GM10847 (cell line): ENCODE data around the gene SCG3.

ENCODE experiments used
- POLR2A ChIP-seq: IDR thresholded peaks from 2 replicates; pipeline ENCODE4 v1.6.1; 2011; ENCODE audit not compliant: insufficient read length; ENCODE audit errors: extremely low read depth

Gene SCG3

GRCh38 chr15:51737522-51738305 lies 56.4 kb downstream of the SCG3 start, which contains the start of gene LYSMD2:
Gene LYSMD2, minus strand, starts transcription at chr15:51737655. Its CDS starts 33 bp downstream, at chr15:51737622.
- peak; percentile 19 for TF ChIP-seq POLR2A

DNA sequence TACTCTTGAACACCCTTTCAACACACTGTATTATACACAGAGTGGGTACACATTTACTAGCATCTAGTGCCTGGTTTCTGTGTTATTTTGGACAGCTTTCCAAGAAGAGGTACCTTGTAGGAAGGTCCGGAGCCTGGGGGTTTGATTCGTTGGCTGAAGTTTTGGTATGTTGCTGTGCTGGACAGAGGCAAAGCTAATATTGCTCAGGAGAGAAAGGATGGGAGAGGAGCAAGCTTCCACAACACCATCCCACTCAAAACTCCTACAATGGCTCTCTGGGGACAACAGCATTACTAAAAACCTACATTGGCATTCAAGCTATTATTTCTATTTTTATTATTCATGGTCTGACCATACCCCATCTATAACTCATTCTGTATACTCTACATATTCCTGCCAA lies 57.2 kb downstream of the SCG3 start:
- no peak for TF ChIP-seq POLR2A

DNA sequence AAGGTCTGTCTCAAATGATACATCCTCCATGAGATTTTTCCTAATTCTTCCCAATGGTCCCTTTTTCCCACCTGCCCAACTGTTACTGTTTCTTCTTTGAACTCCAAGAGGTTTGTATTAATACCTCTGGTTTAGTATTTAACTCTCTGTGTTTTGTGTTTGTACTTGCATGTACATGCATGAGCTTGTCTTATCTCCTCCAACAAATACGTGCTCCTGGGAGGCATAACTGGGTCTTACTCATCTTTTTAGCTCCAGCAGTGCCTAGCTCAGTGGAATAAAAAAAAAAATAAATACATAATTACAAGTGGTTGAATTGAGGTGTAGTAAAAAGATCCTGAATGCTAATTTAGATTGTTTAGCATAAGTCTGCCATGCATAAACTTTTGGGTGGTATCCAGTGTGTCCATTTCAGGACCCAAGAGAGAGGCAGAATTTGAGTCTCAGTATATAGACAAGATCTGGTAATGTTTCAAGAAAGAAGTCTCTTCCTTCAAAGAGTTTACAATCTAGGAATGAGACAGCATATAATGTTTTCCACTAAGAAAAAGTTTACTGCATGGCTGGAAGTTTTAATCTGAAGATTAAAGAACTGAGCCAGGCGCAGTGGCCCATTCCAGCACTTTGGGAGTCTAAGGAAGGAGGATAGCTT lies 57.9 kb downstream of the SCG3 start:
- no peak for TF ChIP-seq POLR2A

GRCh38 chr15:51749307-51749706 lies 68.0 kb downstream of the SCG3 start:
- TF ChIP-seq POLR2A, result no peak

GRCh38 chr15:51750186-51750585 lies 68.9 kb downstream of the SCG3 start:
- TF ChIP-seq POLR2A, result no peak

DNA sequence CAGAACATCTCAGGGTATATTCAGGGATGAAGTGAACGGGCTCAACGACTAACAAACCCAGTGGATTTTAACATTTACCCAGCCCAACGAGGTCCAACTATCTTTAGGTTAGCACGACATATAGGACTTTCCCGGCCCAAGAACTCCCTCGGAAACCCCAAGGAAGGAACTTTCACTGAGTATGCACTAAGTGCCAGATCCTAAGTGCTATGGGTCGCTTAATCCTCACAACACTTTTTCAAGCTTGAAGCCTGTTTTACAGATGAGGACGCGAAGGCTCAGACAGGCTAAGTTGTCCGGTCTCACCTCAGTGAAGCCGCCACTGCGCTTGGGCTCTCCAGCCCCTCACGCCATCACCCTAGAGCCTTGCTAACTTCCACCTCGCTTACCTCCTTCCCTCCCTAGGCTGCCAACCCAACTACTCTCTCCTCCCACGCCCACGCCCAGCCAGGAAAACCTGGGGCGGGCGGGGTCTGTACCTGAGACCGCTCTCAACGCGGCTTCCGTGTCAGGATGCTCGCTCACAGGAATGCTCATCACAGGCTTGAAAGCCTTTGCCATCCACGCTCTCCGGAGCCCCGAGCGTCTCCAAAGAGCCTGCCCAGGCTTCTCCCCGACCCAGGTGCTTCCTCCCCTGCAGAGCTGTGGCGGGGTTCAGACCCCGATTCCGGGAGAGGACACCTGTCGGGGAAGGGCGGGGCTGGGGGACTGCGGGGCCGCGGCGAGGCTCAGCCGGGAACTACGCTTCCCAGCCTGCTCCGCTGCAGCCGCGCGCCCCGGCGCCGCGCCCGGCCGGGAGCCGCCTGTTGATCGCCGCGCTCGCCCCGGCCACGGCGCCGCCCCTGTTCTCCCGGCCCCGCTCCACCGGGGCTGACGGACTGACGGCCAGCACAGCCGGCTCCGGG lies 69.7 kb downstream of the SCG3 start, which contains the start of gene TMOD2:
Gene TMOD2 (plus strand): TSS at position 806 of the 905 bp plus-strand sequence. CDS start 14,845 bp downstream, outside the sequence.
- TF ChIP-seq POLR2A, result peak; percentile 11

DNA sequence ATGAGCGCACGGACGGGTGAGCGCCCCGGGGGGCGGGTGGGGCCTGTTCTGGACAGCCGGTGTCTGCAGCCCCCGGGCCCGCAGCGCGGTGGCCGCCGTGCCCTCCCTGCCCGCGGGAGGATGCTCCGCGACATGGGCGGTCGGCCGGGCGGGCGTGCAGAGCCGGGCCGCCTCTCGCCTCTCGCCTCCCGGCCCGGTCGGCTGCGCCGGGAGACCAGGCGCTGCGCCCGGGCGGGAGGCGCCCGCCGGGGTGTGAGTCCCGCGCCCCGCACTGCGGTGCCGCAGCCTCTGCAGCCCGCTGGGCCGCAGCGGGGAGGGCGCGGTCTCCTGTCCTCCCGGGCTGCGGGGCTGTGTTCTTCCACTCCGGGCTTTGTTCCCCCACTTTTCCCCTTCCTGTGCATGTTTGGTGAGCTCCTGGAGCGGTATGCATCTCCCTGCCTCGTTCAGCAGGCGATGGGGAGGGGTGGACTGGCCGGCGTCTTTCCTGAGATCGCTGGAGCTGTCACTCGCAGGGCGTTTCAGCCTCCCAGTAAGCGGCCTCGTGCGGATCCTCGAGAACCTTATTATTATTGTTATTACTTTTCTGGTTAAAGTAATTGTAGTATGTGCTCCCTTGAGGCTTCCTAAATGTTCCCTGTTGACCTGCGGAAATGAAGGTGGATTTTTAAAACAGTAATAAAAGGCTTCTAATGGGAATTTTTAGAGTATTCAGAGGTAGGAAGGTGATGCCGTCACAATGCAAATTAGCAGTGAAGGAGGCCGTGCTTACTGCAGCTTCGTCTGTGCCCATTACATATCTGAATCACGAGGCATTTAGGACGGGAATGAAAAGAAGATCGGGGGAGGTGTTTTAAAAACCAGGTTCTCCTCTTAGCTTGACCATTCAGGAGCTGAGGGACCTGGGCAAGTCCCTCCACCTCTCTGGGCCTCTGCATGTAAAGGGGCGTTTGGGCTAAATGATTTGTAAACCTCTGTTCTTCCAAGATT lies 70.7 kb downstream of the SCG3 start:
- no peak for TF ChIP-seq POLR2A

- TF ChIP-seq POLR2A, result no peak
Measured at GRCh38 chr15:51752888-51753287, 71.6 kb downstream of the SCG3 start.

- TF ChIP-seq POLR2A, result no peak
Measured at GRCh38 chr15:51754267-51754666, 73.0 kb downstream of the SCG3 start.

DNA sequence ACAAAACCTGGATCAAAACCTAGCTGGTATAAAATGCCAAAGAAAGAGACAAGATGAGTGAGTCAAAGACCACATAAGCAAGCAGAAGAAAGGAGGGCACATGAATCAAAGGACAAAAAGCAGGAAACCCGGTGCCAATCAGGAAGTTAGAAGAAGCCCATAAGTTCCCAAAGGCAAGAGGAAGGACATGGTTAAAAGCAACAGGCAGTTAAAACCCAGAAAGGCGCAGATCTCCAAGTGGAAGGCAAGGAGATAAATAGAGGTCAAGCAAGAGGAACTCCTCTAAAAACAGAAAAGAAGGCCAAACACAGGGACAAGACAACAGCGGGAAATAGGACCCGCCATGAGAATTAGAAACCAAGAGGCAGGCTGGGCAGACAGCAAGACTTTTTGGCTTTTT lies 74.5 kb downstream of the SCG3 start:
- no peak for TF ChIP-seq POLR2A

GRCh38 chr15:51756482-51756881 lies 75.2 kb downstream of the SCG3 start:
- no peak for TF ChIP-seq POLR2A

- TF ChIP-seq POLR2A, result no peak
Measured at GRCh38 chr15:51757450-51757849, 76.1 kb downstream of the SCG3 start.

DNA sequence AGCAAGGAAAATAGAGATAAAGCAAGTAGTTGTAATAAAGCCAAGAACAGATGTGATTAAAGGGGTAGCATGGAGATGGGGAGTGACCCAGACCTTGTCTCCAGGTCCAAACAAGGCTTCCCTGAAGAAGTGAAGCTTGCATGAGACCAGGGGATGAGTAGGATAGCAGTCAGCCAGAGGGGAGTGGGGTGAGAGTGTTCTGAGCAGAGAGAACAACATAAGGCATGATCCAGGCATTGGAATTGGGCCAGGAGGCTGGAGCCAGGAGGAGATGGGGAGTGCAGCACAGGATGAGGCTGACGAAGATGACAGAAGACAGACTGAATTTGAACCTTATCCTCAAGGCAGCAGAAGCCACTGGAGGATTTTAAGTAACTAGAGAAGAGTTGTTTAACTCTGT lies 77.3 kb downstream of the SCG3 start:
- TF ChIP-seq POLR2A, result no peak

DNA sequence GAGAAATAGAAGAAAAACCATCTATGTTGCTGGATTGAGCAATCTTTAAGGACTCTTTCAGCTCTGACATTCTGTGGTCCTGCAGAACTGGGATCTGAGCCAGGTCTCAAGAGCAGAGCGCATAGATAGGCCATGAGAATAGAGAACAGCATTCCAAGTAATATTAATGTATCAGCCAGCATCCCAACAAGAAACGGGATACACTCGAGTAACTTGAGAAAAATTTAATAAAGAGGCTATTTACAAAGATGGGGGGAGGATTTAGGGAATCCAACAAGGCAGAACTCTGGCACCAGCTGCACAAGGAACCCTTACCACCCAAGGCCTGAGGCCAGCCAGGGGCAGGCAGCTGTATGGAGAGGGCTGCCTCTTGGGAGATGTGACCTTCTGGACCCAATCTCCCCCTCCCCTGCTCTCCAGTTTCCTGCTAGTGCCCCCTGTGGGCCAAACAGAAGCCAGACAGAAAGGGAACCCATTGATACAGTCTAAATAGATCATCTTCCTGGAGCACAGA lies 78.3 kb downstream of the SCG3 start:
- no peak for TF ChIP-seq POLR2A

DNA sequence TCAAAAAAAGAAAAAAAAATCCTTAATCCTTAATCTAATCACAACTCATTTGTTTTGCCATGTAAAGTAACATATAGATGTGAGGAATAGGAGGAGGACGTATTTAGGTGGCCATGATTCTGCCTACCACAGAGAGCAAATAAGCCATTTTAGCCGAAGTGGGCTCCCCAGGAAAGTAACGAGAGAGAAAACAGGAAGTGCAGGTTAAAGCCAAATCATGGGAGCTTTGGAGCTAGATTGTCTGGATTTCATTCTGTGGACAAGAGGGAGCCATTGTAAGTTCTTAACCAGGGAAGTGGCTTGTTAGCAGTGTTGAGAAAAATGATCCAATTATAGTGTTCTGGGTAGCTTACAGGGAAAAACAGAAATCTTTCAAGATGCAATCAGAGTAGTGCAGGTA lies 79.5 kb downstream of the SCG3 start:
- no peak for TF ChIP-seq POLR2A

- no peak for TF ChIP-seq POLR2A
Measured at GRCh38 chr15:51765751-51766150, 84.4 kb downstream of the SCG3 start.
